ENCODE measurements around the gene LYPLAL1.
"Not testable (repeated sequence)": the region's sequence is repeated elsewhere in the genome, so short reads cannot be mapped to it uniquely, and the experiment has no call there.

LYPLAL1 gene

DNA sequence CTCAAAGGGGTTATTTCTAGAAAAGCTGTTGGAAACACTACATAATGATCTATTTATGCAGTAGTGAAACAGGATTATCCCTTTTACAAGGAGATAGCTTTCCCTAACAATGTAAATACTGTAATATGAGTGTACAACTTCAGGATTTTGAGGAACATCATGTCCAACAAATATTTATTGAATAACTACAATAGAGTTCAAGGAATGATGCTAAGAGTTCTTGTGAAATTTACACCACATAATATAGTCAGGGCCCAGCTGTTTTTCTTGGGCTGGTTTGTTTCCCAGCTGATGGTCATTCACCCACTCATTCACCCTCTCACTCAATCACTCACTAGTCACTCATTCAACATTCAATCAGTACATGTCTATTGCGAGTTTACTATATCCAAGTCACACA is 12.3 kb upstream of the LYPLAL1 start:
- H3K4me3 ChIP-seq (ENCODE audit: low read depth, low read length), result no peak overlapping the region

DNA sequence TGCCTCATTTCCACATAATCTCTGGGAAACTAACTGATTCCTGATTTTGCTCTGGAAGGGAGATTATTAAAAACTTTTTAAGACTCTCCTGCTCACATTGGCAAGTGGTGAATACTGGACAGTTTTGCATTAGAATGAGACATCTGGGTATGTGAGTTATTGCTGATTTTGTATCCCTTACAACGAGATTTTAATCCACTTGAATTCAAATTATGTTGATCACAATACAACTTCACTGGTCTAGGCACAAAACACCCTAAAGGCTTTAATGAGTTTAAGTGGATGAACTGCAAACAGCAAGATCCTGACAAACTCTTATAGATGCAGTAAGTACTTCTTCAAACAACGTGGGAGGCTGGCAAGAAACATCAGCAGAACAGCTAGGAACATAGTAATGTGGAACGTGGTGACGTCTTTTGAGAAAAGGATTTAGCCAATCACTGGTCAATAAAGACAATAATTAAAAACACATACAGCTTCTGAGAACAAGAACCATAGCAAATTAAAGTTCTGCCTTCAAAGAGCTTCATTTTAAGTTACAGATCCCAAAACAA is 10.2 kb upstream of the LYPLAL1 start:
- no peak overlapping the region for H3K4me3 ChIP-seq (ENCODE audit: low read depth, low read length)

DNA sequence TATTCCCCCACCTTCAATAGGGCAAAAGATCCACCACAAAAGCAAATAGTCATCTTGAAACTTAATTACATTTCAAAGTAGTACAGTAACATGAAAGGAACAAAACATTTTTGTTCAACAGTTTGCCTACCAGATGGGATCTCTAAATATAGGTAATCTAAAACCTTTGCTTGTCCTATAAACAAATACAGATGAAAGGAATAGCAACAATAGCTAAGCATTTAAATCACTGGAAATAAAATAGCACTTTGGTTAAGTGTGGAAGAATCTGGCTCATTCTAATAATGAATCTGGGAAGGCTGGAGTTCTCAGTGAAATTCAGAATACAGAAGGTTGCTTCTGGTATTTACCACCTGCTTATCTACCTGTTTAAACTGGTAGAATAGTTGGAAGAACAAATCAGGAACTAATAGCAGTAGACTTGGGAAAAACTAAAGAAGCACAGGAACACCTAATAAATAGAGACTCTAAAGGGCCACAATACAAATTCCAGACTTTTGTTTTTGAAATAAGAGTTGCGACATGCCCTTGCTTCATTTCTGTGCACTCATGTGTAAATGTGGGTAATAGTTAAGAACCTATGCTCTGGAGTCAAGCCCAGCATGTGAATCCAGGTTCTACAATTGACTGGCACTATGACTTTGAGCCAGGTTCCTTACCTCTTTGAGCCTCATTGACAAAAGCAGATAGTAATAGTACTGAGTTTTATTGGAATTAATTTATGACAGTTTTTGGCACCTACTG is 2.3 kb upstream of the LYPLAL1 start:
- H3K4me3 ChIP-seq (ENCODE audit: low read depth, low read length), result no peak overlapping the region

DNA sequence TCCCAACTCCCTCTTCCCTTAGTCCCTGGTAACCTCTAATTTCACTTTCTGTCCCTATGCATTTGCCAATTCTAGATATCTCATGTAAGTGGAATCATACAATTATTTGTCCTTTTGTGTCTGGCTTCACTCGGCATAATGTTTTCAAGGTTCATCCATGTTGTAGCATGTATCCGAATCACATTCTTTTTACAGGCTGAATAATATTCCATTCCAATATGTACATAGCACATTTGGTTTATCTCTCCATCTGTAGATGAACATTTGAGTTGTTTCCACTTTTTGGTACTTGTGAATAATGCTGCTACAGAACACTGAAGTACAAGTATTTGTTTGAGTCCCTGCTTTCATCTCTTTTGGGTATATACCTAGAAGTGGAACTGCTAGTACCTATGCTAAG is 857 bp upstream of the LYPLAL1 start:
- H3K4me3 ChIP-seq (ENCODE audit: low read depth, low read length), result no peak overlapping the region

DNA sequence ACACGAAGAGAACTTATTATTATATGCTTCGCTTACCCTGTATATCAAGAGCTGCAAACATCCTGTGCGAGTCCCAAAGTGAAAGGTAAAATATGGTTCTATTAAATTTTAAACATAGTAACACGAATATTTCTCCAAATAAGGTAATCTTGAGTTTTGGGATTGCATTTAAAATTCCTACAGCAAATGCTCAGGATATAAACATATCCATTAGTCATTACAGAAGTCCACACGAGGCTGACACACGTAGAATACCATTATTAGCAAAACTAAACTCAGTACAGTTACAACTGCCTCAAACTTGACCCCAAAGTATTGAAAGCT is 282 bp upstream of the LYPLAL1 start:
- H3K4me3 ChIP-seq (ENCODE audit: low read depth, low read length), result peak overlapping the region; percentile 88

DNA sequence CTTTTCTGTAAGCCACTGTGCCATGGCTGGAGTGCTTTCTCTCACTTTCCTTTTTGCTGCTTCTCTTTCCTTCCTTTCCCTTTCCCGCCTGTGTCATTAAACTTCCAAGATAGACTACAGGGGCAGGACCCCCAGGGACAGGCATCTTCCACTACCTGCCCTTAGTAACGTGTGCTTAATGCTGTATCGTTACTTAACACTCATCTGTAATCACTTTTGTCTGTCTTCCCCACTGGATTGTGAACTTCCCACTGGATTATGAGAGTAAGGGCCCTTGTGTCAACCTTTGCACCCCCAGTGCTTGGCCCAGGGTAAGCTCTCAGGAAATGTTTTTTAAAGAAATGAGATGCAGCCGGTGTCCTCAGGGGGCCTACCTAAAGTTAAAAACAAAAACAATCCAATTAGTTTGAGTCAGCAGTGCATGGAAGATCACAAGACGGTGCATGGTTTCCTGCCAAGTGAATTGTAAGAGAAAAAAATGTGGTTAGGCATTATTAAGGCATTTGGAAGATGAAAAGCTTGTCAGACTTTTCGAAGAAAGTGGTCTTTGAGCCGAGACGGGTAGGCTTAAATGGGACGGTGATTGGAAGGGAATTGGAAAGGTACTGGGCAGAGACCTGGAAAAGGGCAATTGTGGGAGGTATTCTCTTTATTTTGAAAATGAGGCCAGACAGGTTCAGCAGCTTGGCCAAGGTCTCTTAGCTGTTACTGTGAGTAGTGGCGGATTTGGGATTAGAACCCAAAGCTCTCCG is 958 bp downstream of the LYPLAL1 start:
- peak overlapping the region; percentile 88 for H3K4me3 ChIP-seq (ENCODE audit: low read depth, low read length)

DNA sequence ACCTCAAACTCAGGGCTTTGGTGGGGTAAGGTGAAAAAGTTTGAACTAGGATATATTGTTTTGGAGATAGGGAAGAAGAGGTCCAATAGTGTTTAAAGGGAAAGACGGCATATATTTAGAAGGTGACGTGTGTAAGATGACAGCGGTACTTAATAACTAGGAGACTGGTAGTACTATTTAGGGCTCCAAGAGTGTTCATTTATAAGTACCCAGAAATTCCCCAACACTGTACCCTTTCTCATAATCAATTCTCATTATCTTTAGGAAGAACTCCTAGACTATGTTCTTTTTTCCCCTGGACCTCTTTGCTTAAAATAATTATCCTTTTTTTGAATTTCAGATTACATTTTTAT is 1.5 kb downstream of the LYPLAL1 start:
- peak overlapping the region; percentile 0 for H3K4me3 ChIP-seq (ENCODE audit: low read depth, low read length)

DNA sequence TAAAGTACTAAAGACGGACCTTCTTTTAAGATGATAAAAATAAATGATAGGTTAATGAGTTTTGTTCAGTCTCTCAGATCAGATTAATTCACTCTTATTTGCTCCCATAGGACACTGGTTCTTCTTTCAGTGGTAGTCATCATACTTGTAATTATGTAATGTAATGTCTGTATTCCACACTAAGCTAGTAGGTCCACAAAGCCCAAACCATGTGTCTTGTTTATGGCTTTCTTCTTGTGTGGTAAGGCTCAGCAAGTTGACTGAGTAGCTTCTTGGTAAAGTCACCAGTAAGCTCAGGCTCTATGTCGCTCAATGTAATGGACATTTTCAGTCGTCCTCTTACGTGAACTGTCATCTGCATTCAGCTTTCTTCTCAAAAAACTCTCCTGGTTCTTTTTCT is 2.5 kb downstream of the LYPLAL1 start:
- H3K4me3 ChIP-seq (ENCODE audit: low read depth, low read length), result no peak overlapping the region

DNA sequence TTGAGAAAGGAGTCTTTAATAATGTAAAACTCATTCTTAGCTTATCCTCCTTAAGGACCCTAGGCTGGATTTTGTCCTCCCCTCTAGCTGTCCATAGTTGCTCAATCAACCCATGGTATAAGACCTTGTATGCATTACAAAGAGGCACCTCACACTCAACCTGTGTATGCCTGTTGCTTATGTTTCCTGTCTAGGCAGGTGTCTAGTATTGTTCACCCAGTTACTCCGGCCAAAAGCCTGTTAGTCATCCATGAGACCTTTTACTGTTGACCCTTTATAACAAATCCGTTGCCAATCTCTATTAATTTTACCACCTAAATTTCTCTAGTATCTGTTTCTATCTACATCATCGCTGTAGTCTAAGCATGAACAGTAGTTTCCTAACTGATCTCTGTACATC is 3.7 kb downstream of the LYPLAL1 start:
- no peak overlapping the region for H3K4me3 ChIP-seq (ENCODE audit: low read depth, low read length)

DNA sequence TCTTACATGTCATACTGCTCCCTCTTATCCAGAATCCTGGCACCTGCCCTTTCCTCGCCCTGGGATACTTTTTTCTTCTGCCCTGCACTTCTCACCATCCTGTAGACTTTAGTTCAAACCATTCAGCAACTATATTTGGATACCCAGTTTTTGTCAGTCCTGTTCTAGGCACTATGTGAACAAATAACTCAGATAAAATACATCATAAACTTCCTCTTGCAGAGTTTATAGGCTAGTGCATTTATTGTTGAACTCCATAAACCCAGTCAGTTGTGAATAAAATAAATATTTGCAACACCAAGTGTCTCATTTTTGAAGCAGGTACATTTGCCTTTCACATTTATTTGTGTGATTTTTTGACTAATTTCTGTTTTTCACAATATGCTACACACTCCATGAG is 4.3 kb downstream of the LYPLAL1 start:
- no peak overlapping the region for H3K4me3 ChIP-seq (ENCODE audit: low read depth, low read length)

DNA sequence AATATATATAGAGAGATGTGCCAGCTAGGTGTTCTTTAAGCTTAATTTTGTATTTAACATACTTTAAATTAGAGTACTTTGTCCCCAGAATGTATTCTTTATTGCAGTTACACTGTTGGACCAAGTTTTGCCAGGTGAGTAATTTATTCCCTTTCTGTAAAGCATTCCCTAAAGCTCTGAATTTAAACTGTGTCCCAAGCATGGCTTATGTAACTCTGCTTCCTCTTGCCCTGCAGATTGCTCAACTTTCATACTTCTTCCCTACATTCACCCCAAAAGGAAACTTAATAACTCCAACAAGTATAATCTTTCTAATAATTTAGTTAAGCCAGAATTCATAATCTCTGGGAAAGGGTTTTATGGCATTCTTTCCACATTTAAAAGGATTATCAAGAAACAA is 5.6 kb downstream of the LYPLAL1 start:
- H3K4me3 ChIP-seq (ENCODE audit: low read depth, low read length), result no peak overlapping the region

DNA sequence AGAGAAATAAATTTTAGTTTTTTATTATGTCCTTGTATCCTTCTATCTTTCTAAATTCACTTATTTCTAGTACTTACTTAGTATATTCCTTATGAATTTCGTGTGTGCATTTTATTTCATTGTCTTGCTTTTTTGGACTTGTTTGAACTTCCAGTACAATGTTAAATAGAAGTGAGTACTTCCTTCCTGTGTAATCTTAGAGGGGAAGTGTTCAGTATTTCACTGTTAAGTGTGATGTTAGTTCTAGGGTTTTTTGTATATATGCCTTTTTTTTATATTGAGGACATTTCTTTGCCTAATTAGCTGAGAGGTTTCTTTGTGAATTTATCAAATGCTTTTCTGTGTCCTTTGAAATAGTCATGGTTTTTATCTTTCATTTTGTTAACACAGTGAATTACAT is 10.7 kb downstream of the LYPLAL1 start:
- no peak overlapping the region for H3K4me3 ChIP-seq (ENCODE audit: low read depth, low read length)

DNA sequence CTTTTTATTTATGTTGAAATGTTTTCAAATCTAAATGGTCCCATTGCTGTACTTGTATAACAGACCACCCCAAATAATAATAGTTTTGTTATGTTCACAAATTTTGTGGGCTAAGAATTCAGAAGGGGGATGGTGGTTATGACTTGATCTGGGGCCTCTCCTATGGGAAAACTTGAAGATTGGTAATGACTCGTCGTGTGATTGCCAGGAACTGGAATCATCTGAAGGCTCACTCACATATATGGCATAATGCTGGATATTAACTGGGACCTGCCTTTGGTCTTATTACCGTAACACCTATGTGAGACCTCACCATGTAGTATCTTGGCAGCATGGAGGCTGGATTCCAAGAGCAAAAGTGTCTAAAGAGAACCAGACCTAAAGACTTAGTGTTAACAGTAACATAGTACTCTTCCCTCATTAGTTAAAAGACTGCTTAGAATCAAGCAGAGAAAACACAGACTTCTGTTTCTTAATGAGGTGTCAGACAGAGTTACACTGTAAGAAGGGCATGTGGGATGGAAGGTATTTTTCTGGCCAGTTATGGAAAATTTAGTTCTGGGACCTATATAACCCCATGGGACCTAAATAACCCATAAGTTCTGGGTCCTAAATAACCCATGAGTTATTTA is 11.9 kb downstream of the LYPLAL1 start:
- no peak overlapping the region for H3K4me3 ChIP-seq (ENCODE audit: low read depth, low read length)

DNA sequence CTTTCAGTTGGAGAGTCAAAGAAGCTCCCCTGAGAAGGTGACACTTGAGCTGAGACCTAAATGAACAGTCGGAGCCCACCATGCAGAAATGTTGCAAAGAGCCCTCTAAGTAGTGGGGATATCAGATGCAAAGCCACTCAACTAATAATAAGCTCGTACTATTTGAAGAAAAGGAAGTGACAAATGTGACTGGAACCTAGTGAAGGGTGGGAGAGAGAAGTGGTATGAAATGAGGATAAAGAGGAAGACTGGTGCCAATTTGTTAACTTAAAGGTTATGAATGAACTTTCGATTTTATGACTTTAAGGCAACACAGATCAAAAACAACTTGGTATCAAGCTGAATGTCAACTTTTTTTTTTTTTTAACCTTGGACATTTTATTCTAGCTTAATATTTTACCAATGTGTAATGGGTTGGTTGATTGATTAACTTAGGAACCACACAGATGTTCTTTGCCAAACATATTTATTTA is 14.7 kb downstream of the LYPLAL1 start:
- H3K4me3 ChIP-seq (ENCODE audit: low read depth, low read length), result no peak overlapping the region

DNA sequence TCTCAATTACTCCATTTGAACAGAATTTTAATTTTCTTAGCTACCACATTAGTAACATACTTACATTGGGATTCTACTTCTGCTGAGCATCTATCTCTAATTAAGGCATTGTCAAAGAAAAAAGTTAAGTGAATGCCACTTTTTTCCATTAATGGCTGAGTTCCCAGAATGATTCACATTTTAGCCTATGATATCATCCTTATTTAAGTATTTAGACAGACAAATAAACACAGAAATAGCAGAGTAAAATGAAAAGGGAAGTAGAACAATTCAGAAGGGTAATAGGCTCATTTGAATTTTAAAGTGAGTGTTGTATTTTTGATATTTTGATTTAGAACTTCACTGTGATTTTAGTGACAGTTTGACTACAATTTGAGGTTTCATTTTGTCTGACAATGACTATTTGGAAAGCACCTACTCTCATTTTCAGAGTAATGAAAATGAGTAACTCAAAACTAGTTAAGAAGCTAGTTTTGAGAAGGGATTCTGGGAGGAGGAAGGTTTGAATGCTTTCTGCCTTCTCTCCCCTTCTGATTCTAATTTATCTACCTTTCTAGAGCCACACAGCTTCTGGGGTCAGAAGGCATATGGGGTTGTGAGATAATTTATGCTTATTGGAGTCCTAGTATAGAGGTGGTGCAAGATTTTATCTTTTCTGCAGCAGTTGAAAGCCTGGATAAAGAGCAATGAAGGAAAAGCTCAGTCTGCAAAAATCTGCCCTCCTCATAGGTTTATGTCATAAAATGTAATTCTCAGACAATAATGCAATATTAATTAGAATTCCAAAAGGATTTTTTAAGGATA is 15.5 kb downstream of the LYPLAL1 start:
- H3K4me3 ChIP-seq (ENCODE audit: low read depth, low read length), result no peak overlapping the region

DNA sequence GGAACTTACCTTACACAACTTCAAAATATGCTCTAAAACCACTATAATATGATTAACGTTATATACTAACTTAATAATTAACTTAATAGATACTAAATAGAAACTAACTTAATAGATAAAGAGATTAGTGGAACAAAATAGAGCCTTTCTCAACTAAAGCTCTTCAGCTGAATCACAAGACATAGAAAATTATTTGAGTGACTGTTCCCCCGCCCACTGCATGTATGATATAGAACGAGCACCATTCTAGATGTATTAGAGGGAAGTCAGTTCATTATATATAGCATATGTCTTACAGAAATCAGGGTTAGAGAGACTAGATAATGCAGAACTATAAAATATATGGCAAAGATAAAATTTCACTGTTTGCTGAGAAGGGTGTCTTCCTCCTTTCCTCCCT is 16.3 kb downstream of the LYPLAL1 start:
- no peak overlapping the region for H3K4me3 ChIP-seq (ENCODE audit: low read depth, low read length)

DNA sequence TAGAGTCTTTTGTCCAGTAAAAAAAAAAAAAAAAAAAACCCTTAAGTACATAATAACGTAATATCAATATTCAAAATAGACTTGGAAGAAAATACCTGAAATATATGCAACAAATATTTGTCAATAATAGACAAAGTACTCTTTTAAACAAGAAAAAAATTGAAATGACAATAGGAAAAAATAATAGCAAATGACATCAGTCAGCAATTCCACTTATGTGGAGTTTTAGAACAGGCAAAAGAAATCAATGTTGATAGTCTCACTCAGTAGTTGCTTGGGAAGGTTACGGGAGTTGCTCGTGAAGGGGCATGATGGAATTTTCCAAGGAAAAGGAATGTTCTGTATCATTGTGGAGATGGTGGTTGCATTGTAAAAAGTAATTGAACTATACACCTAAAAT is 16.9 kb downstream of the LYPLAL1 start:
- H3K4me3 ChIP-seq (ENCODE audit: low read depth, low read length), result no peak overlapping the region

DNA sequence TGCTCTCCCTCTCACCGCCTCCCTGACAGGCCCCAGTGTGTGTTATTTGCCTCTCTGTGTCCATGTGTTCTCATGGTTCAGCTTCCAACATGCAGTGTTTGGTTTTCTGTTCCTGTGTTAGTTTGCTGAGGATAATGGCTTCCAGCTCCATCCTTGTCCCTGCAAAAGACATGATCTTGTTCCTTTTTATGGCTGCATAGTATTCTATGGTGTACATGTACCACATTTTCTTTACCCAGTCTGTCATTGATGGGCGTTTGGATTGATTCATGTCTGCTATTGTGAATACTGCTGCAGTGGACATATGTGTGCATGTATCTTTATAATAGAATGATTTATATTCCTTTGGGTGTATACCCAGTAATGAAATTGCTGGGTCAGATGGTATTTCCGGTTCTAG is 22.2 kb downstream of the LYPLAL1 start:
- not testable (repeated sequence) for H3K4me3 ChIP-seq (ENCODE audit: low read depth, low read length)

DNA sequence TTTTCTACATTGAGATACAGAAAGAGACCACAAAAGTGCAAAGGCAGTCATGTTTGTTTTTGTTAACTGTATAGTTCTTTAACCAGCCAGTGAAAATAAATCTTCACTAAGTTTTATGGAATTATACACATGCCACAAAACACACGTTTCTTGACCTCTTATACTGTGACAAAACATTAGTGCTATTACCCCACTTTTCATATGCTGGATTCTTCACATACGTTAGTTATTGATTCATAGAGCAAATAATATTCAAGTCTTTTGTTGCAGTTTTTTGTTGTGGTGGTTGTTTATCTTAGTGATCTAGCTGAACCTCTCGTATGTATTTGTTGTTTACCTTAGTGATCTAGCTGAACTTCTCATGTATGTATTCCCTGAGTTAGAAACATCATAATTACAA is 28.0 kb downstream of the LYPLAL1 start:
- no peak overlapping the region for H3K4me3 ChIP-seq (ENCODE audit: low read depth, low read length)

DNA sequence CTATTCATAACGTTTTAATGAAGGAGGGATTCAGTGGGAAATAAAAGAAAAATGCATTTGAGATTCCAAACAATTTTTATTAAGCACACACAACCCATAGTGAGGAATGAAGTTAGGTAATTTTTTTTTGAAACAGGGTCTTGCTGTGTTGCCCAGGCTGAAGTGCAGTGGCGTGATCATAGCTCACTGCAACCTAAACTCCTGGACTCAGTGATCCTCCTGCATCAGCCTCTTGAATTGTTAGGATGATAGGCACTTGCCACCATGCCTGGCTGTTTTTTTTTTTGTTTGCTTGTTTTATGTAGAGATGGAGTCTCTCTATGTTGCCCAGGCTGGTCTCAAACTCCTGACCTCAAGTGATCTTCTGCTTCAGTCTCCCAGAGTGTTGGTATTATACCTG is 28.9 kb downstream of the LYPLAL1 start:
- no peak overlapping the region for H3K4me3 ChIP-seq (ENCODE audit: low read depth, low read length)

DNA sequence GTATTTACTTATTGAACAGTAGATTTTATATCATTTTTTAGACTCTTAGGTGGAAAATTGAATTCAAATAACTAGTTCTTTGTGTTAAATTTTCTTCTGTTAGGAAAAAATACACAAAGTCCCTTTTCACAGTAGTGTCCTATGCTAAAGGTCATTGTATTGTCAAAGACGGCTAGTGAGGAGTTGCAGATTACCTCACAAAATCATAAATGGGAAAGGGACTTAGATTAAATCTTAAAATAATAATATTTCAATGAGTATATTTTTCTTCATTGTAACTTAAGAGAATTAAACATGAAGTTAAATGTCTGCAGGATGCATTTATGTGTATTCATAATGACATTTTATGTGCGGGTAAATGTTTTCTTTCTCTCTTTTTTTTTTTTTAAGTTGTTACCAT is 32.7 kb downstream of the LYPLAL1 start:
- no peak overlapping the region for H3K4me3 ChIP-seq (ENCODE audit: low read depth, low read length)
